CD4-positive, alpha-beta T cell treated with Interleukin-6 at 100 ng/mL for 8 hours (primary cell): ENCODE results near the gene OSBP2.

Source experiments
- DNase-seq: peaks from one replicate; pipeline ENCODE4 v3.0.0-alpha.2; 2020; ENCODE audit warnings: mixed read lengths, low spot score

OSBP2 gene

DNA sequence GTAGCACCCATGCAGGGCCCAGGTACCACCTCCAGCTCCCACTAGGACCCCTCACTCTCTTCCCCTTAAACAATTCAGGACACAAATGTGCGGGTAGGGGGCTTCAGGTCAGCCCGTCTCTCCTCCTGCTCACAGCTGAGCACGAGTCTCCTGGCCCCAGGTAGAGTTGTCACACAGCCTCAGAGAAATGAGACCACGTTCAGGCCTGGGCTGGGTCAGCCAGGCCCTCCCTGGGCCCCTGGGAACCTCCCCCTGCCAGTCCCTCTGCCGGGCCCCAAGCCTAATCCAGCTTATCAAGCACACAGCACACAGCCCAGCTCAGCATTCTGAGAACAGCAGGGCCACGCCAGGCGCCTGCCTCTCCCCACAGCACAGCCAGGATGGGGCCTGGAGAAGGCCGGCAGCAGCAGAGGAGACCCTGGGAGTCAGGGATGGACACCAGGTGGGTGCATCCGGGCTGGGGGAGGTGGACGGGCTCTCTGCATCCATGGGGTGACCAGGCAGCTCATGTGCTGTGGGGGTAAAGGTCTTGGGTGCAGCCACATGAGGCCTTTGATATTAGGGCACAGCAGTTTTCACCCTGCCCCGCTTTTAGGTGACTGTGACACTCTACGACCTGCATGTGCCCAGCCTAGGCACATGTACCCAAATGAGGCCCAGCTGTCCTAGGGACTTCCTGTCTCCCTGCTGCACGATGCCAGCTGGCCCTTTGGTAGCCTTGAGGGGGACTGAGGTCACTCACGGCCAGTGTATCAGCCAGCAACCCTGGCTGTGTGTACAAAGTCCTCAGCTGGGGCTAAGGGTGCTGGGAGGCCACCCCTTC, 186.9 kb downstream of the OSBP2 start:
- no peak for DNase-seq

GRCh38 chr22:30882184-30882717, 187.6 kb downstream of the OSBP2 start:
- no peak for DNase-seq

DNA sequence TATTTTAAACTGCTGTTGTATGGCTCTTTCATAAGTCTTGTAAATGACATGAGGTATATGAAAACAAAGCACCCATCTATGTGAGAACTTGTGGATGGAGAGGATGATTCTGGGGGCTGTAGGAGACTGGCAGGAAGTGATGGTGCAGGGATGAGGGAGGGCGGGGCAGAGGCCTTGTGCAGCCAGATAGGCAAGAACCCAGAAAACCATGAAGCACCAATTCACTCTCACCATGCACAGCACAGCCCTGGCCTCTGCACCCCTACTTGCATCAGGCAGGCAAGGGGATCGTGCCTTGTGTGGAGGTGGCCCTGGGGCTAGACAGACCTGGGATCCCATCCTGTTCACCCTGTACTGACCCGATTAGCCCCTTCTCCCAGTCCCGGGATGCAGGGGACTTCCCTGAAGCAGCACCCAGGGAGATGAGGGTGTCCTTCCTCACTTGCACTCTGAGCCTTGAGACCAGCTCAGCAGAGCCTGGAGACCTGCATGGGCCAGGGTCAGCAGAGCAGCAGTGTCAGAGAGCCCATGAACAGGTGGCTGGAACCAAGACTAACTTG, 188.4 kb downstream of the OSBP2 start:
- DNase-seq, result no peak

DNA sequence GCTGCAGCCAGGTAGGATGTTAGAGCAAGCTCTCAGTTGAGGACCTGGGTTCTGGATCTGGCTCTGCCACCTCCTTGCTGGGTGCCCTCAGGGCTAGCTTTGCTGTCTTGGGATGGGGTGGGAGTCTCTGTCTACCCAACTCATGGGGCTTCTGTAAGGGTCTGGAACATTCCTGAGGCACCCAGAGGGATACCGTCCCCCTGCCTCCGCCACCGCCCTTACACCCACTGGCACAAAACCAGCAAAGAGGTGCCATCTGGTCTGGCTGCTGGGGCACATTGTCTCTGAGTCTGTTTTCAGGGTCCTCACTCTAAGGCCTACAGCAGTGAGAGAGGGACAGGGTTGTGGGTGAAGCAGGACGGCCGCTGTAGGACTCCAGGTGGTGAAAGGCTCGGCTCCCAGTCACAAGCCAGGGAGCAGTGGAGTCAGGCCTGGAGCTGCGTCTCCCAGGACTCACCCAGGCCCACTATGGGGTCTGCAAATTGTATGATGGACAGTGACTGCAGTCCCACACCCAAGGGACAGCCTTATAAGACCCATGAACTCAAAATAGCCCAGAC, 189.0 kb downstream of the OSBP2 start:
- no peak for DNase-seq

DNA sequence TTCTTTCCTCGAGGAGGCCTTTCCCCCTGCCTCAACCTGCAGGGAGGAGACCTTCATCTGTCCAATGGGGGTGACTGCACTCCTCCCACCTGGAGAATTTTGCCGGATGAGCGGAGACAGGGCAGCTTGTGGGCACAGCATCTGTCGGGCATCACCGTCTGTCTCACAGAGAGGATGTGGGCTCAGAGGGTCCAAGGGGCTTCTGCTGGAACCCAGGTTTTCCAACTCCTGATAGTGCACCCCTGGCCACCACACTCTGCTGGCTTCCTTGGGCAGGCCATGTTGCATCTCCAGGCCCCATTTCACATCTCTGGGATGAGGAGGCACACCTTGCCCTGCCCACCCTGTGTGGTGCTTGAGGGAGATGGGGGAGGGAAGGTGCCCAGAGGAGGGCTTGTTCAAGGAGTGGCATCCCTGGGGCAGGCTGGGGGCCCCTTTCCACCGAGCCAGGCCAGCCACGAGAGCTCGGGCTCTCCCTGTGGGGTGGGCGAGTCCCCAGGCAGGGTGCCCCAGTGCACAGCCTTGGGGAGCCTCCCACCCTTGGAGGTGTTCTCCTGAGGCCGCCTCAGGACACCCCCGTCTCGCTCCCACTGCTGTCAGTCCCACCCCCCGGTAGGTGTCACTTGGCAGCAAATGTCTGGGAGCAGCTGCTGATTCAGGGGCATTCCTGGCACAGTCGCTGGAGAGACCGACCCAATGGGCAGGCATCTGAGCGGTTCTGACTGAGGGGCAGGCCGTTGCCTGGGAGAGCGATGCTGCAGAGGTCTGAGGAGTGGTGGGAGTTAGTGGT, 189.7 kb downstream of the OSBP2 start:
- DNase-seq, result no peak

GRCh38 chr22:30885001-30885366, 190.3 kb downstream of the OSBP2 start:
- DNase-seq, result no peak

- no peak for DNase-seq
Observed at GRCh38 chr22:30885591-30885990, 190.9 kb downstream of the OSBP2 start.

DNA sequence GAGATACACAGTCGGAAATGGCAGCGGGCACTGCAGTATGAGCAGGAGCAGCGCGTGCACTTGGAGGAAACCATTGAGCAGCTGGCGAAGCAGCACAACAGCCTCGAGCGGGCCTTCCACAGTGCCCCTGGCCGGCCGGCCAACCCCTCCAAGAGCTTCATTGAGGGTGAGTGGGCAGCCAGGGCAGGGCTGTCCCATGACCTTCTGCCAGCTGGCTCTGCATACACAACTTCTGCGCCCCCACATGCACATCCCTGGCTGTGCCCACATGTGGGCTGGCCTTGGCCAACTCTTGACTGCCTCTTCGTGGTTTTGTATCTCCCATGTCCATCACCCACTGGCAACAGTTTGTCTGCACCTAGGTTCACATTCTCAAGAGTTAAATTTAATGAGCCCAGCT, 192.8 kb downstream of the OSBP2 start:
- no peak for DNase-seq

DNA sequence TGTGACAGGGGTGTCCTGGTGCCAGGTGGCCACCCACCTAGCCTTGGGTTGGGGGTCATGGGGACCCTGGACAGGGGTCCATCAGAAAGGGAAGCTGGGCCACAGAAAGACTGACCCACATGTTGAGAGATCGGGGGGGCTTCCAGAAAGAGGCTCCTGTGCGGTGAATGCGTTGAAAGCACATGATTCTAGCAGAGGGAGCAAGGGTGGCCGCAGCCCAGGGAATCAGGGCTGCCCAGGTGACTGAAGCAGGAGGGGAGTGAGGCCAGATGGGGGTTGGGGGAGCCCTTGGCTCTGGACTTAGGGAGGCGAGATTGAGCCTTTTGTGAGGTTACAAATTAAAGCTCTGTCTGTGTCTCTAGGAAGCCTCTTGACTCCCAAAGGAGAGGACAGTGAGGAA, 193.2 kb downstream of the OSBP2 start:
- no peak for DNase-seq

- no peak for DNase-seq
Observed at GRCh38 chr22:30889268-30889995, 194.8 kb downstream of the OSBP2 start.

GRCh38 chr22:30889996-30890480, 195.4 kb downstream of the OSBP2 start:
- no peak for DNase-seq

DNA sequence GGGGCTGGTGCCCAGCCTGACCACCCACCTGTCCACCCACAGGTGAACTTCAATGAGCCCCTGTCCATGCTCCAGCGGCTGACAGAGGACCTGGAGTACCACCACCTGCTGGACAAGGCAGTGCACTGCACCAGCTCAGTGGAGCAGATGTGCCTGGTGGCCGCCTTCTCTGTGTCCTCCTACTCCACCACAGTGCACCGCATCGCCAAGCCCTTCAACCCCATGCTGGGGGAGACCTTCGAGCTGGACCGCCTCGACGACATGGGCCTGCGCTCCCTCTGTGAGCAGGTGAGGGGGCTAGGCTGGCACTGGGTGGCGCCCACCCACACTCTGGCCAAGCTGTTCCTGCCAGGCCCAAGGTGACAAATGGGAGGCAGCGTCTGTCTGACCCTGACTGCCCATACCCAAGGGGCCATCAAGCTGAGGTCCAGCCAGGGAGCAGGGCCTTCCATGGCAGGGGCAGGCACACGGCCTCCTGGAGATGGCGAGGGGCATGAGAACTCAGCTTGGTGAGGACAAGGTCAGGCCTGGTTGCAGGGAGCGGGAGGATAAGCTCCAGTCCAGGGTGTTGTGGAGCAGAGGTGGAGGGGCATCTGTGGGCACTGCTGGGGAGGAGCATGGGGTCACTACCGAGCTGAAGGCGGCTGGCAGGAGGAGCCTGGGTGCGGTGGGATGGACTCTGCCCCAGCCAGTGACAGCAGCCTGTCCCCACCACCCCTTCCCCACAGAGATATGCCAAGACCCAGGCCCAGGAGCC, 196.2 kb downstream of the OSBP2 start:
- no peak for DNase-seq

DNA sequence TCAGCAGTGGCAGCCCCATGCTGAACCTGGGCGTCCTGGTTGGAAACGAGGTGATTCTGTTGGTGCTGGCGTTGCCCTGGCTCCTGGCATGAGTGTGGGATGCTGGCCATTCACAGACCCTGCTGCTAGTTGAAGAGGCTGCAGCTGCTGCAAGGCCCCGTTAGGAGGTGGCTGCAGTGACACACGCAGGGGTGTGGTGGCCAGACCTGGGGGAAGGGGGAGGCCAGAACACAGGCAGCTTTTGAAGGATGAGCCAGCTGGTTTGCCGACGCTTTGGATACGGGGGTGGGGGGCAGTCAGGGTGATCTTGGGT, 196.7 kb downstream of the OSBP2 start:
- DNase-seq, result peak; percentile 0

DNA sequence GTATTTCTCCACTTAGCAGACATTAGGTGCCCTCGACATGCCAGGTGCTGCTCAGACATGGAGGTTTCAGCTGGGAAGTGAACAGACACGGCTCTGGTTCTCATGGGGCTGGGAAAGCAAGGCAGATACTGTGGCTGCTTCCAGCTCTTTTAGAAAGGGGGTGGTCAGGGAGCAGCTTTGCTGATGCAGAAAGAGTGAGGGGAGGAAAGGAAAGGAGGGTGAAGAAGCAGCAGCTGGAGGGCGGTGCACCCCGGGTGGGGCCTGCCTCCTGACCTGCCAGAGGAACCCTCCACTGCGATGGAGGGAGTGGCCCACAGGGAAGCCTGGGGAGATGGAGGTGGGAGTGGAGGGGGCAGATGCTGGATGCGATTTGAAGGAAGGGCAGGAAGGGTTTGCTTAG, 197.1 kb downstream of the OSBP2 start:
- no peak for DNase-seq

GRCh38 chr22:30892286-30892685, 197.6 kb downstream of the OSBP2 start:
- DNase-seq, result peak; percentile 0

DNA sequence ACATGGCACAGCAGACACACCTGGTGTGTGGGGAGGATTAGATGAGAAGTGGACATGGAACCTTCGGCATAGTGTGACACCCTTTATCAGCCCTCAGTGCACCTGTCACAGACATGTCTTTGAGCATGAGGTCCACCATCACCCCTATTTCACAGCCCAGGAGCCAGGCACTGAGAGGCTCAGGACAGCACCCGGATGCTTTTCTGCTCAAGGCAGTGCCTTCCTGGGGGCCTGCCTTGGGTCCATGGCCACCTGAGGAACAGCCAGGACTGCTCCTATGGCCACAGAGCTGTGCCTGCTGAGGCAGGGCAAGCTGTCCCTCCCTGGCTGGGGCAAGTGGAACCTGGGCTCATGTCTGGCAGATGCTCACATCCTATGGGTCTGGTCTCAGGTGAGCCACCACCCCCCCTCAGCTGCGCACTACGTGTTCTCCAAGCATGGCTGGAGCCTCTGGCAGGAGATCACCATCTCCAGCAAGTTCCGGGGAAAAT, 198.1 kb downstream of the OSBP2 start:
- peak; percentile 1 for DNase-seq

DNA sequence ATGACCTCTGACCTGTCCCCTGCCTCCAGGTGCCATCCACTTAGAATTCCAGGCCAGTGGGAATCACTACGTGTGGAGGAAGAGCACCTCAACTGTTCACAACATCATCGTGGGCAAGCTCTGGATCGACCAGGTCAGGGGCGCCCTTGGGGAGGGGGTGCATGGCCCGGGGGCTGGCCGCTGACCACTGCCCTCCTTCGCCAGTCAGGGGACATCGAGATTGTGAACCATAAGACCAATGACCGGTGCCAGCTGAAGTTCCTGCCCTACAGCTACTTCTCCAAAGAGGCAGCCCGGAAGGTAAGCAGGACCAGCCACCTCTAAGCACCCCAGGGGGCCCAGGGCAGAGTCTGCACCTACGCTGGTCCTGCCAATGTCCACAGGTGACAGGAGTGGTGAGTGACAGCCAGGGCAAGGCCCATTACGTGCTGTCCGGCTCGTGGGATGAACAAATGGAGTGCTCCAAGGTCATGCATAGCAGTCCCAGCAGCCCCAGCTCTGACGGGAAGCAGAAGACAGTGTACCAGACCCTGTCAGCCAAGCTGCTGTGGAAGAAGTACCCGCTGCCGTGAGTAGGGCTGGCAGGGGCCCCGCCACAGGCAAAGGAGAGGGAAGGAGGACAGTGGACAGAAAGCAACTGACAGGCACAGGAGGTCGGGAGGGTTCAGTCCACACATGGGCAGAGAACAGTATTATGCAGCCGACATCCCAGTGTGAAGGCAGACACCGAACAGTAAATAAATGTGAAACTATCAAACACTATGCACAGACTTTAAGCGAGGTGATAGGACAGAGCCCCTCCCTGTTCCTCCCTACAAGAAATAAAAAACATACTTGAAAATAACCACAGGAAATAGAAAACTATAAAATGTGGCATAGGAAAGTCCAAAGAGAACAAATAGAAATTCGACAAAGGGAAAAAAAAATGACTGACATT, 199.0 kb downstream of the OSBP2 start:
- DNase-seq, result peak; percentile 1

DNA sequence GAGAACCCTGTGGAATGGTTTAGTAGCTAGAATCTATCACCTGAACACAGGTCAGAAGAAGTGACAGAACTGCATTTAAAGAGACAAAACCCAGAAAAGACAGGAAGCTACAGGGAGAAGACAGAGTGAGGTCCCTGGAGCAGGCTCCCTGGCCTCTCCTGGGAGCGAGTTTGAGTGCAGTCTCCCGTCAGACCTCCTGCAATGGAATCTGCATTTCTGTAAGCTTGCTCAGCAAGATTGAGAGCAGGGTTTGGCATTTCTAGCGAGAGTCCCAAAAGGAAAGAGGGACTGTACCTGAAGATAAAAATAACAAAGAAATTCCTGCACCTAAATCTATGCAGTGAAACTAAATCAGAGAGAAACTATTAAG, 199.7 kb downstream of the OSBP2 start:
- DNase-seq, result peak; percentile 0

DNA sequence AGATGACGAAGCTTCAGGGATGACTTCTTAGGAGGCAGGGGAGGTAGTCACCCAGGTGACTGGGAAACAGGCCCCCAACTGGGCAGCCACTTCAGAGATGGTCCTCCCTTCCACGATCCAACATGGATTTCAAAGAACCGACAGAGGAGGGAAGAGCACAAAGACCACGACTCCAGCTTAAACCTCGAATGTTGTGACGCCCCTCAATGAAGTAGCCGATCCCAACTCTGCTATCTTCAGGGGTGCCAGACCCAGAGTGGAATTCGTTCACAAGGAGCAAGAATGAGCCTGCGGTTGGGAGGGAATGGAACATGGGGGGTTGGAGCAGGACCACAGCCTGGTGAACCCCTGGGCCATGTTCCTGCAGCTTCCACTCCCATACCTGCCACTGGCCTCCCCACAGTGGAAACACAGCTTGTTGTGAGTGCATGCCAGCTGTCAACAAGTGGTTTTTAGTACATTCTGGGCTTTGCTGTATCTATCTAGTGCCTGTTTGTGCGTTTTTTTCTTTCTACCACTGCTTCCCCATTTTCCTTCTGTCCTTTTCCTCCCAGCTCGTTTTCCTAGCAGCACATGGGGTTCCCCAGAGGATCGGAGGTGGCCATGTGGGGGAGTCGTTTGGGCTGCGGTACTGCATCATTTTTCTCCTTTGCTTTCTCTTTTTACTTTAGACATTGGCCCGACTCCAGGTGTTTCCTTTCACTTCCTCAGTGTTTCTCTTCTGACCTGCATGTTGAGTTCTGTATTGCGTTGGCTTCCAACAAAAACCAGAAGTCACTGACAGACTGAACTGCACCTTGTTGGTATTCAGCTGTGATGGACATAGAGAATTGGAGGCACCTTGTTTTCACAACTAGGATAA, 208.1 kb downstream of the OSBP2 start:
- no peak for DNase-seq
